Heart left ventricle (tissue), 16 donors: ENCODE data around the gene COA6. TPM values are rescaled to one million over a fixed set of nuclear protein-coding genes. Genes with fewer than 3 reads are reported as not detected.

Experiments
- ATAC-seq, 4 donors: fragments of 200-7000 bp; cut with Tn5 transposase; one replicate each; pipeline ENCODE4 v1.9.1; 2020 to 2022; ENCODE audit warnings: moderate library complexity in 4 of 4, mild to moderate bottlenecking in 3 of 4, moderate number of reproducible peaks in 1 of 4
- DNase-seq, 5 donors: peaks; one replicate each; pipeline ENCODE4 v3.0.0-alpha.2; 2020
- H3K27ac ChIP-seq, 12 donors: fragments of 200-600 bp; sonication (generic) in 4 of 12; one replicate each; pipeline versions ENCODE4 v1.5.0 to v1.8.0; 2016 to 2022; ENCODE audit warnings: mild to moderate bottlenecking in 2 of 12
- H3K27me3 ChIP-seq, 9 donors: fragments of 200-600 bp; sonication (generic) in 2 of 9; one replicate each; pipeline versions ENCODE4 v1.5.1 to v1.8.0; 2016 to 2022; ENCODE audit warnings: mild to moderate bottlenecking in 3 of 9
- H3K36me3 ChIP-seq, 9 donors: fragments of 200-600 bp; sonication (generic) in 2 of 9; one replicate each; pipeline versions ENCODE4 v1.5.0 to v1.8.0; 2018 to 2022; ENCODE audit warnings: mild to moderate bottlenecking in 2 of 9
- H3K4me1 ChIP-seq, 12 donors: fragments of 200-600 bp; sonication (generic) in 4 of 12; one replicate each; pipeline versions ENCODE4 v1.5.0 to v1.8.0; 2016 to 2022; ENCODE audit warnings: mild to moderate bottlenecking in 3 of 12
- H3K4me3 ChIP-seq, 12 donors: fragments of 200-600 bp; sonication (generic) in 4 of 12; one replicate each; pipeline versions ENCODE4 v1.5.0 to v1.8.0; 2017 to 2022; ENCODE audit warnings: mild to moderate bottlenecking in 9 of 12, moderate library complexity in 4 of 12
- H3K9me3 ChIP-seq, 12 donors: fragments of 200-600 bp; sonication (generic) in 4 of 12; one replicate each; pipeline versions ENCODE4 v1.5.0 to v1.8.0; 2016 to 2022; ENCODE audit warnings: mild to moderate bottlenecking in 1 of 12
- POLR2A ChIP-seq, 2 donors: fragments of 450-650 bp; IDR thresholded peaks; one replicate each; pipeline ENCODE4 v1.6.1; 2017; ENCODE audit warnings: antibody characterized with exemption in 2 of 2, mild to moderate bottlenecking in 2 of 2, moderate library complexity in 2 of 2
- WGBS, 4 donors: extraction: QIAGEN DNeasy Blood & Tissue Kit in 2 of 4; methylation state at CpG; one replicate each; pipeline versions ENCODE4 v1.1.5 to v1.1.7; 2013 to 2018; 5-methylcytosine and 5-hydroxymethylcytosine counted together
- intact Hi-C, 10 donors: fragments of 100-400 bp; cut with DNase I; formaldehyde crosslinking; loops; one replicate each; pipeline versions ENCODE4 v1.11.1 to v1.14.2; 2022
- polyA plus RNA-seq, 2 donors: library from polyadenylated mRNA; stranded (reverse); fragments of 200-250 nt; gene quantifications; one replicate each; pipeline ENCODE4 v1.2.3, GENCODE V29; 2013
- total RNA-seq, 9 donors: library from RNA; depleted of rRNA in 2 of 9; stranded (reverse); fragments of >200 nt in 2 of 9; fragmentation: NEBNext Ultra II Directional in 3 of 9; extraction: Animal tissue kit (Norgen Biotek cat#: 25700) in 3 of 9; gene quantifications; one replicate each; pipeline versions ENCODE4 v1.1.0 to v1.2.4, GENCODE V29; 2016 to 2023
- TF ChIP-seq, protein P1 (sequence below), 12 donors: fragments of 200-600 bp; sonication (generic) in 4 of 12; IDR thresholded peaks; one replicate each; pipeline versions ENCODE4 v1.5.0 to v1.8.0; 2018 to 2022; ENCODE audit warnings: antibody characterized with exemption in 12 of 12, mild to moderate bottlenecking in 5 of 12
- donor health status: ischemic (EF 13 %, LVEDD 7.1; RV severe dilation, severe dysfunction).
- donor health status: healthy with polysubstance abuse.
- donor health status: DM: no; HTN: yes; CAD: no.
- donor health status: DM: no; HTN: no; CAD: no.
- donor health status: ischemic (EF 25% LVEDD 6.9; RV normal size, moderate dysfunction).
- donor health status: ischemic (EF 25% LVEDD 5.7; RV mildly dilated, moderate dysfunction).
- donor health status: healthy.
- donor health status: DM: yes; HTN: yes; CAD: no.
- donor health status: ischemic (EF 35%, LVEDD 5.7; RV mildly dilated, moderate dysfunction).
- donor health status: nonischemic (EF 11% LVEDD 7.7; RV severe dilation, severe dysfunction).
- donor health status: DM: yes; HTN: yes; CAD: no.
- donor health status: PGD.
- donor health status: ischemic (EF 29% LVEDD 5.4; RV normal size, mild dysfunction).
- donor health status: nonischemic (EF 23%, LVEDD 6.1; RV moderate dilation, normal function).

COA6 gene
- total and polyA plus RNA-seq, 11 donors, result 25.5 to 133 (median 33.3) TPM

DNA sequence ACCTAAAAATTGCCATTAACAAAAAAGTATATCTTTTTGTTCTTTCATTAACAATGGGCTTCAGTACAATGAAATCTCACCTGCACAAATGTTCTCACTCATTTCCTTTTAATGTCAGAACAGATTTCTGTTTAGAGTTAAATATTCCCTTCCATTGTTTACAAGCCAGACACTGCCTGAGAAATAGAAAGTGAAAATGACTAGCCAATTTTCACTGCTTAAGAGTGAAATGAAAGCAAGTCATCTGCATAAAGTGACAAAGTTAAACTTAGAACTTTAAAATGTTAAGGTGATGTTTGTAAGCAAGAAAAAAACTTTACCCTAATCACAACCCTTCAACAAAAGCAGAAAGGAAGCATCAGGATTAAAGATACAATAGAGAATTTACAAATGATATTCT is 27.5 kb downstream of the COA6 start:
- no peak for DNase-seq
- H3K4me1 ChIP-seq, result peaks cover 0 to 44% (median 0%) of the 10 kb centered on the region in 12 donors
- no peak for ATAC-seq
- no peaks in the 10 kb centered on the region for H3K9me3 ChIP-seq
- peaks cover 0 to 21% (median 3%) of the 10 kb centered on the region in 9 donors for H3K36me3 ChIP-seq
- peak overlapping the region in 7 of 12 donors; percentile 1 to 74 (median 45) for H3K27ac ChIP-seq
- intact Hi-C loops, result no loop called here
- H3K27me3 ChIP-seq, result no peaks in the 10 kb centered on the region
- no peak for TF ChIP-seq POLR2A (IDR thresholded peaks at IDR 0.05)
- TF ChIP-seq, protein P1, sequence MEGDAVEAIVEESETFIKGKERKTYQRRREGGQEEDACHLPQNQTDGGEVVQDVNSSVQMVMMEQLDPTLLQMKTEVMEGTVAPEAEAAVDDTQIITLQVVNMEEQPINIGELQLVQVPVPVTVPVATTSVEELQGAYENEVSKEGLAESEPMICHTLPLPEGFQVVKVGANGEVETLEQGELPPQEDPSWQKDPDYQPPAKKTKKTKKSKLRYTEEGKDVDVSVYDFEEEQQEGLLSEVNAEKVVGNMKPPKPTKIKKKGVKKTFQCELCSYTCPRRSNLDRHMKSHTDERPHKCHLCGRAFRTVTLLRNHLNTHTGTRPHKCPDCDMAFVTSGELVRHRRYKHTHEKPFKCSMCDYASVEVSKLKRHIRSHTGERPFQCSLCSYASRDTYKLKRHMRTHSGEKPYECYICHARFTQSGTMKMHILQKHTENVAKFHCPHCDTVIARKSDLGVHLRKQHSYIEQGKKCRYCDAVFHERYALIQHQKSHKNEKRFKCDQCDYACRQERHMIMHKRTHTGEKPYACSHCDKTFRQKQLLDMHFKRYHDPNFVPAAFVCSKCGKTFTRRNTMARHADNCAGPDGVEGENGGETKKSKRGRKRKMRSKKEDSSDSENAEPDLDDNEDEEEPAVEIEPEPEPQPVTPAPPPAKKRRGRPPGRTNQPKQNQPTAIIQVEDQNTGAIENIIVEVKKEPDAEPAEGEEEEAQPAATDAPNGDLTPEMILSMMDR (IDR thresholded peaks at IDR 0.05), result no peak
- peak overlapping the region in 3 of 12 donors; percentile 5 to 27 (median 21) for H3K4me3 ChIP-seq

DNA sequence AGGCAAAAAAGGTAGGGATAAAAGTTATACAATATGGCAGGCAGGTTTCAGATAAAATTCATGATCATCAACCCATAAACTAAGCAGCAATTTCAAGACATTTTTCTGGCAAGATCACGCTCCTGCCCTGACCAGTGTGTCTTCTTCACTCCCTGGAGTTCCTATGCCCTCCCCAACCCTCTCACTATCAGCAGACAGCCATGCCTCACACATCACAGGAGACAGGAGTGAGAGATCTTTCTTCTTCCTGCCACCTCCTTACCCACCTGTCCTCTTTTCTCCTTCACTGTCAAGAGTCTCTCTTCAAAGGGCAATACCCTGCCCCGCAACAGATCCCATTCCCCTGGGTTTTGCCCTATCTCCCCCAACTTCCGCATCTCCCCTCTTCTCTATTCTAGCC is 28.4 kb downstream of the COA6 start:
- intact Hi-C loops, result no loop called here
- H3K36me3 ChIP-seq, result peaks cover 0 to 19% (median 3%) of the 10 kb centered on the region in 9 donors
- TF ChIP-seq, protein P1 (IDR thresholded peaks at IDR 0.05), result no peak
- TF ChIP-seq POLR2A (IDR thresholded peaks at IDR 0.05), result no peak
- WGBS, 4 donors, result 94 to 95% (median 95%) methylated on average over 3 of the region's 3 CpGs
- no peaks in the 10 kb centered on the region for H3K9me3 ChIP-seq
- H3K4me3 ChIP-seq, result no peak overlapping the region
- no peaks in the 10 kb centered on the region for H3K27me3 ChIP-seq
- DNase-seq, result no peak
- ATAC-seq, result no peak
- peak overlapping the region in 4 of 12 donors; percentile 1 to 74 (median 38) for H3K27ac ChIP-seq
- H3K4me1 ChIP-seq, result peaks cover 0 to 35% (median 0%) of the 10 kb centered on the region in 12 donors

DNA sequence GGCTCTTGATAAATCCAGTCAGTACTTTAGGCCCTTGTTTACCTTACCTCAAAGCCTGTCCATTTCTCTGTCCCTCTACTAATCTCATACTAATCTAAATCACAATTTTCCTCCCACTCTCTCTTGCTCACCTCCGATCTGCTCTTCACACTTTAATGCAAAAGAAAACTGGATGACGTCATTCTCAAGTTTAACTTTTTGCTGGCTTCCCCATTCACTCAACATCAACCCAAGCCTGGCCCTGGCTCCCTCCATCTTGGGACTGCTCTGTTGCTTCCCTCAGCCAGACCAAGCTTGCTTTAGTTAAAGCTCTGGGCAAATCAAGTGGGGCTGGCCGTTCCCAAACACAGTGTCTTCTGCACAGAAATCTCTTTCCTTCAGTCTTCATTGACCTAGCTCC is 29.7 kb downstream of the COA6 start:
- peaks cover 0 to 32% (median 0%) of the 10 kb centered on the region in 12 donors for H3K4me1 ChIP-seq
- no peaks in the 10 kb centered on the region for H3K9me3 ChIP-seq
- H3K27ac ChIP-seq, result no peak overlapping the region
- no peak overlapping the region for H3K4me3 ChIP-seq
- peaks cover 0 to 19% (median 3%) of the 10 kb centered on the region in 9 donors for H3K36me3 ChIP-seq
- TF ChIP-seq, protein P1 (IDR thresholded peaks at IDR 0.05), result no peak
- no peaks in the 10 kb centered on the region for H3K27me3 ChIP-seq
- no peak for DNase-seq
- whole genome bisulfite sequencing, 4 donors, result 94 to 98% (median 96%) methylated on average over 3 of the region's 3 CpGs
- ATAC-seq, result no peak
- intact Hi-C loops, result no loop called here

DNA sequence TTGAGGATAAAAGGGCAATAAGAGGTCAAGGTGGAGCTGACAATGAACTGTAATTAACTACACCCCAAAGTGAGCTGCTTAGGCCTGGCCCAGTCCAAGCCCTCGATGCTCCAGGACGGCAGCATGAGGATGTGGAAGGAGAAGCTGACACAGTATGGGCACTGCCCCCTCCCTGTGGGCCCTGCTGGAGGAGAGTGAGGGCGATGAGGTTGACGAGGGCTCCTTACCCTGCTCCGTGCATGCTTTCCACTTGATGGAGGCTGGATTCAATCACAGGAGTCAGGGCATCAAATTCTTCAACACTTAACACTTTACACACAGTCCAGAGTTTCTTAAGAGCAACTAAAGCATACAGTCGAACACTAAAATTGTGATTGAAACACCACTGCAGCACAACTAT is 32.4 kb downstream of the COA6 start:
- peaks cover 0 to 35% (median 19%) of the 10 kb centered on the region in 9 donors for H3K36me3 ChIP-seq
- WGBS, 4 donors, result 59 to 71% (median 65%) methylated on average over 6 of the region's 6 CpGs
- TF ChIP-seq, protein P1 (IDR thresholded peaks at IDR 0.05), result no peak
- TF ChIP-seq POLR2A (IDR thresholded peaks at IDR 0.05), result no peak
- no peak overlapping the region for H3K27ac ChIP-seq
- DNase-seq, result no peak
- no peak overlapping the region for H3K4me3 ChIP-seq
- H3K9me3 ChIP-seq, result no peaks in the 10 kb centered on the region
- H3K4me1 ChIP-seq, result peaks cover 0 to 14% (median 0%) of the 10 kb centered on the region in 12 donors
- intact Hi-C loops, result no loop called here
- H3K27me3 ChIP-seq, result no peaks in the 10 kb centered on the region
- no peak for ATAC-seq
